NT2/D1 (cell line): Measurements from ENCODE around the gene DOCK11.
"Not testable (repeated sequence)": the region's sequence is repeated elsewhere in the genome, so short reads cannot be mapped to it uniquely, and the experiment has no call there.

Experiments used
- DNase-seq: peaks from one replicate; pipeline ENCODE4 v3.0.0-alpha.2; 2011; ENCODE audit warnings: low read depth, low spot score
- H3K27me3 ChIP-seq: 2 replicates; pipeline ENCODE4 v1.6.0; 2011; ENCODE audit warnings: mild to moderate bottlenecking; ENCODE audit not compliant: insufficient read length, insufficient read depth
- H3K36me3 ChIP-seq: 2 replicates; pipeline ENCODE4 v1.6.1; 2011; ENCODE audit warnings: mild to moderate bottlenecking, low read length, mixed read lengths; ENCODE audit not compliant: insufficient read depth, insufficient read length
- H3K4me1 ChIP-seq: 2 replicates; pipeline ENCODE4 v1.5.1; 2011; ENCODE audit not compliant: insufficient read depth, insufficient read length
- H3K4me3 ChIP-seq: 2 replicates; pipeline ENCODE4 v1.5.1; 2011; ENCODE audit warnings: low read depth; ENCODE audit not compliant: insufficient read length
- H3K9ac ChIP-seq: 2 replicates; pipeline ENCODE4 v1.6.0; 2011; ENCODE audit warnings: low read depth; ENCODE audit not compliant: insufficient read length
- H3K9me3 ChIP-seq: 2 replicates; pipeline ENCODE4 v1.5.1; 2011; ENCODE audit warnings: mild to moderate bottlenecking, low read length; ENCODE audit not compliant: insufficient read depth
- SUZ12 ChIP-seq: IDR thresholded peaks from 2 replicates; pipeline ENCODE4 v1.6.1; 2011; ENCODE audit not compliant: insufficient read length, insufficient read depth; ENCODE audit errors: extremely low read depth
- YY1 ChIP-seq: IDR thresholded peaks from 2 replicates; pipeline ENCODE4 v1.6.1; 2011; ENCODE audit not compliant: insufficient read length, insufficient read depth
- ZNF274 ChIP-seq: IDR thresholded peaks from 2 replicates; pipeline ENCODE4 v1.6.1; 2011; ENCODE audit warnings: mild to moderate bottlenecking, low read depth, low read length

Gene DOCK11

GRCh38 chrX:118474586-118474985 lies 21.0 kb upstream of the DOCK11 start:
- peaks cover 14% of the 10 kb centered on the region for H3K9me3 ChIP-seq
- no peaks in the 10 kb centered on the region for H3K4me1 ChIP-seq
- DNase-seq: no peak
- no peaks in the 10 kb centered on the region for H3K27me3 ChIP-seq
- no peak overlapping the region for H3K4me3 ChIP-seq
- TF ChIP-seq YY1 (no peak), SUZ12 (no peak), ZNF274 (no peak)
- no peak overlapping the region for H3K9ac ChIP-seq
- no peaks in the 10 kb centered on the region for H3K36me3 ChIP-seq

GRCh38 chrX:118475903-118476302 lies 19.7 kb upstream of the DOCK11 start:
- Histone ChIP-seq H3K9me3 (peaks cover 4% of the 10 kb centered on the region), H3K27me3 (no peaks in the 10 kb centered on the region), H3K4me1 (no peaks in the 10 kb centered on the region), H3K9ac (peak overlapping the region; percentile 10), H3K4me3 (no peak overlapping the region), H3K36me3 (no peaks in the 10 kb centered on the region)
- no peak for TF ChIP-seq ZNF274
- no peak for TF ChIP-seq YY1
- no peak for TF ChIP-seq SUZ12
- DNase-seq: no peak

- H3K4me1 ChIP-seq: no peaks in the 10 kb centered on the region
- H3K36me3 ChIP-seq: no peaks in the 10 kb centered on the region
- H3K9ac ChIP-seq: no peak overlapping the region
- H3K27me3 ChIP-seq: no peaks in the 10 kb centered on the region
- no peaks in the 10 kb centered on the region for H3K9me3 ChIP-seq
- no peak for DNase-seq
- H3K4me3 ChIP-seq: no peak overlapping the region
- TF ChIP-seq ZNF274 (no peak), SUZ12 (no peak), YY1 (no peak)
Observed at GRCh38 chrX:118480172-118480571, 15.4 kb upstream of the DOCK11 start.

DNA sequence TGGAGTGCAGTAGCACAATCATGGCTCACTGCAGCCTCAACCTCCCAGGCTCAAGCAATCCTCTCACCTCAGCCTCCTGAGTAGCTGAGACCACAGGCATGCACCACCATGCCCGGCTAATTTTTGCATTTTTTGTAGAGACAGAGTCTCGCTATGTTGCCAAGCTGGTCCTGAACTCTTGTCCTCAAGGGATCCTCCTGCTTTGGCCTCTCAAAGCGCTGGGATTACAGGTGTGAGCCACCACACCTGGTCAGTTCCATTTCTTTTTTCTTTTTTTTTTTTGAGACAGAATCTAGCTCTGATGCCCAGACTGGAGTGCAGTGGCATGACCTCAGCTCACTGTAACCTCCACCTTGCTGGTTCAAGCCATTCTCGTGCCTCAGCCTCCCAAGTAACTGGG lies 13.2 kb upstream of the DOCK11 start:
- H3K36me3 ChIP-seq, H3K4me1 ChIP-seq, H3K4me3 ChIP-seq: not testable (repeated sequence)

GRCh38 chrX:118484216-118484903 lies 11.3 kb upstream of the DOCK11 start:
- H3K9ac ChIP-seq: no peak overlapping the region
- TF ChIP-seq SUZ12 (no peak), YY1 (no peak), ZNF274 (no peak)
- no peaks in the 10 kb centered on the region for H3K4me1 ChIP-seq
- H3K9me3 ChIP-seq: no peaks in the 10 kb centered on the region
- no peaks in the 10 kb centered on the region for H3K36me3 ChIP-seq
- no peak for DNase-seq
- no peak overlapping the region for H3K4me3 ChIP-seq
- no peaks in the 10 kb centered on the region for H3K27me3 ChIP-seq

More for the DNA sequence above, 13.2 kb upstream of the DOCK11 start:
- not testable (repeated sequence) for H3K27me3 ChIP-seq, H3K9me3 ChIP-seq, DNase-seq, H3K9ac ChIP-seq

- not testable (repeated sequence) for H3K4me1 ChIP-seq, DNase-seq, H3K4me3 ChIP-seq, H3K9me3 ChIP-seq, H3K36me3 ChIP-seq, H3K9ac ChIP-seq, H3K27me3 ChIP-seq
Observed at GRCh38 chrX:118486693-118487092, 8.9 kb upstream of the DOCK11 start.

- Histone ChIP-seq H3K36me3 (no peaks in the 10 kb centered on the region), H3K4me3 (no peak overlapping the region), H3K9me3 (no peaks in the 10 kb centered on the region), H3K9ac (no peak overlapping the region), H3K27me3 (peaks cover 21% of the 10 kb centered on the region), H3K4me1 (peaks cover 3% of the 10 kb centered on the region)
- no peak for DNase-seq
- TF ChIP-seq ZNF274: no peak
- no peak for TF ChIP-seq YY1
- TF ChIP-seq SUZ12: no peak
Observed at GRCh38 chrX:118493016-118493415, 2.6 kb upstream of the DOCK11 start.
